H9 (cell line): Measurements from ENCODE around the gene ARID2. TPM values are rescaled to one million over a fixed set of nuclear protein-coding genes. Genes with fewer than 3 reads are reported as not detected.

ENCODE experiments used
- DNase-seq: peaks from one replicate; pipeline ENCODE4 v3.0.0-alpha.2; 2017
- H2AFZ ChIP-seq: one replicate; pipeline ENCODE4 v1.6.1; 2013; ENCODE audit warnings: mild to moderate bottlenecking, low read length, control low read depth, moderate library complexity
- H2AK5ac ChIP-seq: 2 replicates; pipeline ENCODE4 v1.6.1; 2013; ENCODE audit warnings: low read length, control low read depth, mixed read lengths; ENCODE audit not compliant: insufficient read length
- H2BK120ac ChIP-seq: one replicate; pipeline ENCODE4 v1.6.1; 2013; ENCODE audit warnings: low read depth, mild to moderate bottlenecking, low read length, control low read depth, inconsistent platforms; ENCODE audit not compliant: poor library complexity, severe bottlenecking
- H2BK12ac ChIP-seq: 2 replicates; pipeline ENCODE4 v1.6.1; 2013; ENCODE audit warnings: low read length, control low read depth, mixed read lengths, low read depth; ENCODE audit not compliant: insufficient read length
- H2BK15ac ChIP-seq: 2 replicates; pipeline ENCODE4 v1.6.1; 2013; ENCODE audit warnings: low read depth, low read length, control low read depth
- H2BK20ac ChIP-seq: one replicate; pipeline ENCODE4 v1.6.1; 2013; ENCODE audit warnings: low read depth, mild to moderate bottlenecking, low read length, control low read depth, inconsistent platforms; ENCODE audit not compliant: poor library complexity, severe bottlenecking
- H2BK5ac ChIP-seq: 2 replicates; pipeline ENCODE4 v1.6.1; 2013; ENCODE audit warnings: low read length, control low read depth, mixed read lengths; ENCODE audit not compliant: insufficient read length
- H3K14ac ChIP-seq: 2 replicates; pipeline ENCODE4 v1.6.1; 2013; ENCODE audit warnings: low read length, control low read depth; ENCODE audit not compliant: insufficient read depth
- H3K18ac ChIP-seq: 2 replicates; pipeline ENCODE4 v1.6.1; 2013; ENCODE audit warnings: low read depth, mild to moderate bottlenecking, mixed read lengths, low read length, control low read depth; ENCODE audit not compliant: insufficient read length
- H3K23ac ChIP-seq: 2 replicates; pipeline ENCODE4 v1.6.1; 2013; ENCODE audit warnings: low read length, control low read depth, mixed read lengths, low read depth; ENCODE audit not compliant: insufficient read length
- H3K23me2 ChIP-seq: 2 replicates; pipeline ENCODE4 v1.6.1; 2013; ENCODE audit warnings: low read depth, mild to moderate bottlenecking, mixed read lengths, low read length, control low read depth; ENCODE audit not compliant: insufficient read length, poor library complexity, severe bottlenecking
- H3K27ac ChIP-seq: 2 replicates; pipeline ENCODE4 v1.5.1; 2013; ENCODE audit warnings: low read length, control low read depth, mixed read lengths, low read depth; ENCODE audit not compliant: insufficient read length
- H3K27me3 ChIP-seq: 2 replicates; pipeline ENCODE4 v1.6.1; 2013; ENCODE audit warnings: low read length, control low read depth, inconsistent platforms; ENCODE audit not compliant: insufficient read depth
- H3K4ac ChIP-seq: 2 replicates; pipeline ENCODE4 v1.6.1; 2013; ENCODE audit warnings: low read depth, mild to moderate bottlenecking, control low read depth, inconsistent platforms, low read length, moderate library complexity
- H3K4me1 ChIP-seq: 2 replicates; pipeline ENCODE4 v1.6.1; 2013; ENCODE audit warnings: low read length, control low read depth, inconsistent platforms; ENCODE audit not compliant: insufficient read depth
- H3K4me2 ChIP-seq: 2 replicates; pipeline ENCODE4 v1.6.1; 2013; ENCODE audit warnings: low read length, control low read depth, mixed read lengths; ENCODE audit not compliant: insufficient read length, insufficient read depth
- H3K56ac ChIP-seq: 2 replicates; pipeline ENCODE4 v1.6.1; 2013; ENCODE audit warnings: low read depth, mild to moderate bottlenecking, mixed read lengths, low read length, control low read depth; ENCODE audit not compliant: insufficient read length
- H3K79me1 ChIP-seq: 2 replicates; pipeline ENCODE4 v1.6.1; 2013; ENCODE audit warnings: low read depth, mild to moderate bottlenecking, moderate library complexity, low read length, control low read depth, inconsistent platforms; ENCODE audit not compliant: insufficient read depth, poor library complexity, severe bottlenecking
- H3K79me2 ChIP-seq: 2 replicates; pipeline ENCODE4 v1.6.1; 2013; ENCODE audit warnings: low read length, control low read depth, inconsistent platforms; ENCODE audit not compliant: insufficient read depth
- H3K9ac ChIP-seq: 2 replicates; pipeline ENCODE4 v1.6.1; 2013; ENCODE audit warnings: low read length, control low read depth, mixed read lengths; ENCODE audit not compliant: insufficient read length; ENCODE audit errors: extremely low read depth
- H3K9me3 ChIP-seq: one replicate; pipeline ENCODE4 v1.6.1; 2013; ENCODE audit warnings: low read depth, low read length, inconsistent platforms; ENCODE audit not compliant: control insufficient read depth
- H3T11ph ChIP-seq: one replicate; pipeline ENCODE4 v1.6.1; 2013; ENCODE audit warnings: mild to moderate bottlenecking, low read length, control low read depth, inconsistent platforms
- H4K20me1 ChIP-seq: one replicate; pipeline ENCODE4 v1.6.1; 2013; ENCODE audit not compliant: control insufficient read depth, insufficient read length, insufficient read depth
- H4K5ac ChIP-seq: 2 replicates; pipeline ENCODE4 v1.6.1; 2013; ENCODE audit warnings: low read depth, mild to moderate bottlenecking, mixed read lengths, low read length, control low read depth; ENCODE audit not compliant: insufficient read length
- H4K8ac ChIP-seq: replicated peaks from 2 replicates; pipeline ENCODE4 v1.6.1; 2013; ENCODE audit warnings: low read length, control low read depth, mixed read lengths, low read depth; ENCODE audit not compliant: insufficient read length
- H4K91ac ChIP-seq: 2 replicates; pipeline ENCODE4 v1.6.1; 2013; ENCODE audit warnings: low read depth, mild to moderate bottlenecking, moderate library complexity, mixed read lengths, low read length, control low read depth; ENCODE audit not compliant: insufficient read length
- H3K27ac Mint-ChIP-seq, 3 experiments: 2 replicates in 2 of 3; 3 replicates in 1 of 3; pipeline ENCODE4 v1.8.0; 2020 to 2021; ENCODE audit warnings: mixed read lengths in 3 of 3, mild to moderate bottlenecking in 1 of 3, moderate library complexity in 1 of 3
- H3K27me3 Mint-ChIP-seq: 2 replicates; pipeline ENCODE4 v1.8.0; 2021; ENCODE audit warnings: low read depth, mild to moderate bottlenecking, moderate library complexity, mixed read lengths
- H3K36me3 Mint-ChIP-seq, 3 experiments: 2 replicates in 2 of 3; 3 replicates in 1 of 3; pipeline ENCODE4 v1.8.0; 2020 to 2021; ENCODE audit warnings: low read depth in 3 of 3, mixed read lengths in 3 of 3; ENCODE audit not compliant: insufficient read depth in 1 of 3
- H3K4me1 Mint-ChIP-seq, 2 experiments: 2 replicates each; pipeline ENCODE4 v1.8.0; 2020; ENCODE audit warnings: mixed read lengths in 2 of 2
- H3K4me3 Mint-ChIP-seq, 2 experiments: 2 replicates in 1 of 2; 3 replicates in 1 of 2; pipeline ENCODE4 v1.8.0; 2020 to 2021; ENCODE audit warnings: mild to moderate bottlenecking in 2 of 2, mixed read lengths in 2 of 2, moderate library complexity in 1 of 2
- H3K9me3 Mint-ChIP-seq, 2 experiments: 2 replicates in 1 of 2; 3 replicates in 1 of 2; pipeline ENCODE4 v1.8.0; 2020; ENCODE audit warnings: mild to moderate bottlenecking in 2 of 2, mixed read lengths in 2 of 2, moderate library complexity in 1 of 2
- CTCF ChIP-seq: fragments of 200-600 bp; sonication (generic); conservative IDR thresholded peaks from 3 replicates; pipeline ENCODE4 v1.8.0; 2021; ENCODE audit warnings: antibody characterized with exemption, mild to moderate bottlenecking
- WGBS: extraction: QIAGEN DNeasy Blood & Tissue Kit; methylation state at CpG from one replicate; pipeline ENCODE4 v1.1.7; 2013; ENCODE audit warnings: missing lambda C conversion rate, low lambda C conversion rate, mixed read lengths; ENCODE audit not compliant: insufficient read length; ENCODE audit errors: extremely low coverage; 5-methylcytosine and 5-hydroxymethylcytosine counted together
- total RNA-seq: library from RNA; stranded (reverse); gene quantifications from 2 replicates; pipeline ENCODE4 v1.2.1, GENCODE V29; 2021

ARID2 gene
- total RNA-seq, 1 experiment from 2014 or later = 63.8 TPM

GRCh38 chr12:45866299-45866698, 136.8 kb downstream of the ARID2 start:
- TF ChIP-seq CTCF = no peak
- Histone ChIP-seq H3K79me2 (no peaks in the 10 kb centered on the region), H3K4me2 (no peak overlapping the region), H2AFZ (no peak overlapping the region), H3K27me3 (no peaks in the 10 kb centered on the region), H3K23me2 (no peaks in the 10 kb centered on the region), H4K5ac (no peak overlapping the region), H2BK15ac (no peak overlapping the region), H3K14ac (no peak overlapping the region), H3K23ac (no peak overlapping the region), H2BK20ac (no peak overlapping the region), H4K8ac (no peak overlapping the region), H3K4me1 (no peaks in the 10 kb centered on the region), H2BK12ac (no peak overlapping the region), H3K9ac (no peak overlapping the region), H3T11ph (no peak overlapping the region), H3K4ac (no peak overlapping the region), H4K91ac (no peak overlapping the region), H3K9me3 (no peaks in the 10 kb centered on the region), H3K56ac (no peak overlapping the region), H3K27ac (no peak overlapping the region), H2AK5ac (no peak overlapping the region), H2BK5ac (no peak overlapping the region), H3K18ac (no peak overlapping the region), H4K20me1 (no peaks in the 10 kb centered on the region), H2BK120ac (no peak overlapping the region), H3K79me1 (no peaks in the 10 kb centered on the region)
- Mint-ChIP-seq H3K4me3 (no peak overlapping the region), H3K4me1 (no peaks in the 10 kb centered on the region), H3K36me3 (peaks cover 12 to 51% (median 43%) of the 10 kb centered on the region in 3 experiments; a peak in 6 of 7 replicates), H3K27me3 (no peaks in the 10 kb centered on the region), H3K9me3 (no peaks in the 10 kb centered on the region), H3K27ac (no peak overlapping the region)
- no peak for DNase-seq
- WGBS = no CpG with 5 or more reads among the region's 1 CpG
